C4-2B (cell line): Measurements from ENCODE around the gene ZNF747.
"Not testable (repeated sequence)": the region's sequence is repeated elsewhere in the genome, so short reads cannot be mapped to it uniquely, and the experiment has no call there.

ENCODE experiments used
- H3K27ac ChIP-seq: fragments of 450-650 bp; 2 replicates; pipeline ENCODE4 v1.5.1; 2017
- ZFX ChIP-seq: fragments of 450-650 bp; IDR thresholded peaks from 2 replicates; pipeline ENCODE4 v1.6.1; 2017
- TF ChIP-seq, protein P1 (sequence below): fragments of 450-650 bp; conservative IDR thresholded peaks from 2 replicates; pipeline ENCODE4 v1.5.1; 2017; ENCODE audit warnings: mild to moderate bottlenecking

ZNF747 gene

DNA sequence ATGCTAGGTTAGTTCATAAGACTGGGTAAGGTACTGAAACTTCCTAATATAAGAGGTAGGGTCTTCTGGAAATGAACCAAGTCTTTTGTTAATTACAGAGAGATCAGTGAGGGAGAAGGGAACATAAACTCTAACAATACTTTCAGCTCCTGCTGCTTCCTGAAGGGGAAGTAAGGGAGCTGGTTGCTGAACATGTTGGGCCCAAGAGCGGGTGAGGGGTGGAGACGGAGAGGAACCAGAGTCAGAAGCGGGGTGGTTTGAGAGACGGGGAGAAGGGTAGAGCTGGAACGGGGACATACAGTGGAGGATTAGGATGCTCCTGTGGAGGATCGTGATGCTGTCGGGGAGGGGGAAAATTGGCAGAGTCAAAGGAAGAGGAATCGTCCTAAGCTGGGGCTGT is 11.5 kb upstream of the ZNF747 start:
- TF ChIP-seq ZFX: no peak
- TF ChIP-seq, protein P1, sequence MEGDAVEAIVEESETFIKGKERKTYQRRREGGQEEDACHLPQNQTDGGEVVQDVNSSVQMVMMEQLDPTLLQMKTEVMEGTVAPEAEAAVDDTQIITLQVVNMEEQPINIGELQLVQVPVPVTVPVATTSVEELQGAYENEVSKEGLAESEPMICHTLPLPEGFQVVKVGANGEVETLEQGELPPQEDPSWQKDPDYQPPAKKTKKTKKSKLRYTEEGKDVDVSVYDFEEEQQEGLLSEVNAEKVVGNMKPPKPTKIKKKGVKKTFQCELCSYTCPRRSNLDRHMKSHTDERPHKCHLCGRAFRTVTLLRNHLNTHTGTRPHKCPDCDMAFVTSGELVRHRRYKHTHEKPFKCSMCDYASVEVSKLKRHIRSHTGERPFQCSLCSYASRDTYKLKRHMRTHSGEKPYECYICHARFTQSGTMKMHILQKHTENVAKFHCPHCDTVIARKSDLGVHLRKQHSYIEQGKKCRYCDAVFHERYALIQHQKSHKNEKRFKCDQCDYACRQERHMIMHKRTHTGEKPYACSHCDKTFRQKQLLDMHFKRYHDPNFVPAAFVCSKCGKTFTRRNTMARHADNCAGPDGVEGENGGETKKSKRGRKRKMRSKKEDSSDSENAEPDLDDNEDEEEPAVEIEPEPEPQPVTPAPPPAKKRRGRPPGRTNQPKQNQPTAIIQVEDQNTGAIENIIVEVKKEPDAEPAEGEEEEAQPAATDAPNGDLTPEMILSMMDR: no peak
- no peak overlapping the region for H3K27ac ChIP-seq

DNA sequence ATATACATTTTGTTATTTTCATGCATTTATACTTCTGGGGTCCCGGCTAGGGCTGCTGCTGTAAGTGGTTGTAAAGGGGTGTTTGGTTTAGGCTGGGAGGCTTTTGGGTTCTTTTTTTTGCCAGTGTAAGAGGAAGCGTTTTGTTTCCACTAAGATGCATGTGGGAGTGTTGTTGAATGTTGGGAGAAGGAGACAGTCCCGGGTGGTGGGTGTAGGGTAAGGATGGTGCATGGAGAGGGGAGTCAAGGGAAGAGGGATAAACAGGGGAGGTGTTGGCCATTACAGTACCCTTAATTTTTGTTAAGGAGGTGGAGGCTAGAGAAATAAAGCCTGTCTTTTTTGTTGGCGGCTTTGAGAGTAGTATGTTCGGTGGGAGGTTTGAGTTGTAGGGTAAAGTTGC is 8.4 kb upstream of the ZNF747 start:
- no peak for TF ChIP-seq ZFX
- TF ChIP-seq, protein P1: no peak
- H3K27ac ChIP-seq: no peak overlapping the region

DNA sequence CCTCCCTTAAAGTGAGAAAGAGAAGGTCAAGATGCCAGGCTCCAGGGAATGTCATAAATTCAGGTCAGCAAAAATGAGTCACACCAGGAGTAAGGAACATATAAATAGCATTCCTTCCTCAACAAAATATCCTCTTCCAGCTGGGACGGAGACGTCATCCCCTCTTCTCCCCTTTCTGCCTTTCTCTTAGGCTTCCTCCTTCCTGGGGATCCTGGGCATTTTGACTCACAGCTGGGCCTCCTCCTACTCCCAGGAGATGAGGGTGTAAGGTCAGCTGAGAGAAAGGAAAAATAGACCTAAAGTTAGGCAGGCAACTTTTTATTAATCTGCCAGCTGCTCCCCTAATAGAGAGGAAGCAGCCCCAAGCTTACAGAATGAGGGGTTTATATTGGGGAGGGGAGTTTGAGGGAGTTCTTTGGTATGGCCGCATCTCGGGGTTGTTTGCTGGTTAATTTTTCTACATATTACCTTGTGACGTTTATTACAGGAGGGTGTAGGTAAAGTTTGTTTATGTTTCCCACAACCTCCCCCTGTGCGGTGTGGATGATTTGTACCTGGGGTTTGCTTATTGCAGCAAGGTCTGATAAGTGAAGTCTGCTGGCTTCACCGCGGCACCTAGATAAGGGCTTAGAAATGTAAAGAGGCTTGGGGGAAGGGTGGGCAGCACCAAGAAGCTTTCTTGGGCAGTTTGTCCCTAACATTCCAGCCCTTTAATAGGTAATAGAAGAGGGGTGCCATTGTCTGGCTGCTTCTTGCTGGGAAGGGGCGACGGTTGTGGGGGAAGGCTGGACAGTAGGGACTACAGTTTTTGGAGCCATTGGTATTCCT is 7.1 kb upstream of the ZNF747 start:
- TF ChIP-seq, protein P1: no peak
- no peak for TF ChIP-seq ZFX
- H3K27ac ChIP-seq: no peak overlapping the region

DNA sequence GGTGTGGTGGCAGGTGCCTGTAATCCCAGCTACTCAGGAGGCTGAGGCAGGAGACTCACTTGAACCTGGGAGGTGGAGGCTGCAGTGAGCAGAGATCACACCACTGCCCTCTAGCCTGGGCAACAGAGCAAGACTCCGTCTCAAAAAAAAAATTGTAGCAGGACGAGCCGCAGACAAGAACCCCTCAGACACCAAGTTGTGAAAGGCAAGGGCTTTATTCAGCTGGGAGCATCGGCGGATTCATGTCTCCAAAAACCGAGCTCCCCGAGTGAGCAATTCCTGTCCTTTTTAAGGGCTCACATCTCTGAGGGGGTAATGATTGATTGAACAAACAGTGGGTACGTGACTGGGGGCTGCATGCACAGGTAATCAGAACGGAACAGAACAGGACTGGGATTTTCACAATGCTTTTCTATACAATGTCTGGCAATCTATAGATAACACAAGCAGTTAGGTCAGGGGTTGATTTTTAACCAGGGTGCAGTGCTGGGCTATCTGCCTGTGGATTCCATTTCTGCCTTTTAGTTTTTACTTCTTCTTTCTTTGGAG is 6.3 kb upstream of the ZNF747 start:
- H3K27ac ChIP-seq: not testable (repeated sequence)

DNA sequence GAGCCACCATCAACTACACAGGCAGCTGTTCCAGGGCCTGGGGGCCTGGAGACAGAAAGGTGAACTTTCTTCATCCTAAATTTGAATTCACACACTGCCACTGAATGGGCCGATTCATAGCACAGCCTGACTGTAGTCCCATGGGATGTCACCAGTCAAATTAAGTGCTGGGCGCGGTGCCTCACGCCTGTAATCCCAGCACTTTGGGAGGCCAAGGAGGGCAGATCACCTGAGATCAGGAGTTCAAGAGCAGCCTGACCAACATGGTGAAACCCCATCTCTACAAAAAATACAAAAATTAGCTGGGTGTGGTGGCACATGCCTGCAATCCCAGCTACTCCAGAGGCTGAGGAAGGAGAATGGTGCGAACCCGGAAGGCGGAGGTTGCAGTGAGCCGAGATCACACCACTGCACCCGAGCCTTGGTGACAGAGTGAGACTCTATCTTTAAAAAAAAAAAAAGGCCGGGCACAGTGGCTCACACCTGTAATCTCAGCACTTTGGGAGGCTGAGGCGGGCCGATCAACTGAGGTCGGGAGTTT is 5.4 kb upstream of the ZNF747 start:
- not testable (repeated sequence) for H3K27ac ChIP-seq

DNA sequence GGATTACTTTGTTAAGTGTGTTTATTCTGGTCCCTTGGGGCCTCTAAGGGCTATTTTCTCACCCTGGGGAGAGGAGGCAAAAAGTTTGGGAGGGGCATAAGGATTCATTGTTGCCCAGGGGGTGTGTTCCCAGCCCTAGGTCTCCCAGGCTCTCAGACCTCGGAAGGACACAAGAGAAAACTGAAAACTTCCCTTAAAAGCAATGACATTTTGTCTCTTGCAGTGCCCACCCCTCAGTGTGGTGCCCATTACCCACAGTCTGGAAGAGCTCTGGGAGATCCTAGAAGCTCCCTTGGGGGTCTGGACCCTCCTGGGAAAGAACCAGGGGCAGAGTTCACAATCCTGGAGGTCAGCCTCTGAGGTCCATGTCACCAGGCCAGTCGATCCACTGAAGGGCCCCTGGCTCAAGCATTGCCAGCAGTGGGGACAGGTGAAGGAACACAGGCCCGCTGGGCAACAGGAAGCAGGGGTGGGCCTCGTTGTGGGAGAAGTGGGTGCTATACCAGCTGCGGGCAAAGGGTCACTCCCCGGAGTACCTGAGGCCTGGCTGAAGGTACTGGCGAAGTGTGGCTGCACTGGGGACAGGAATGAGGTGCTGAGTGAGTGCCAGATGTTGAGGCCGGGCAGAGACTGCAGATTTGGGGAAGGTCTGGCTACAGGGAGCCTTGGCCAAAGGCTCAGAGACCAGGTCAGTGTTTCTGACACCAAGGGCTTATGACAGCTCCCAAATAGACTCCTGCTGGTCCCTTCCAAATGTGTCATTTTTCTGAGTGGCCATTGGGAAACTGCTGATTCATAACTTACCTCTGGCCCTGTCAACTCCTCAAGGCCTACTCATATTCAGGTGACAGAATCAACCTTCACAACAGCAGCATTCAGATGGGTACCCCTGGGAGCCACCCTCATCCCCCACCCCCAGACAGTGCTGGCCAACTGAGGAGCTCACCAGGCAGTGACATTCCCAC is 4.6 kb upstream of the ZNF747 start:
- TF ChIP-seq ZFX: no peak
- TF ChIP-seq, protein P1: no peak
- no peak overlapping the region for H3K27ac ChIP-seq

DNA sequence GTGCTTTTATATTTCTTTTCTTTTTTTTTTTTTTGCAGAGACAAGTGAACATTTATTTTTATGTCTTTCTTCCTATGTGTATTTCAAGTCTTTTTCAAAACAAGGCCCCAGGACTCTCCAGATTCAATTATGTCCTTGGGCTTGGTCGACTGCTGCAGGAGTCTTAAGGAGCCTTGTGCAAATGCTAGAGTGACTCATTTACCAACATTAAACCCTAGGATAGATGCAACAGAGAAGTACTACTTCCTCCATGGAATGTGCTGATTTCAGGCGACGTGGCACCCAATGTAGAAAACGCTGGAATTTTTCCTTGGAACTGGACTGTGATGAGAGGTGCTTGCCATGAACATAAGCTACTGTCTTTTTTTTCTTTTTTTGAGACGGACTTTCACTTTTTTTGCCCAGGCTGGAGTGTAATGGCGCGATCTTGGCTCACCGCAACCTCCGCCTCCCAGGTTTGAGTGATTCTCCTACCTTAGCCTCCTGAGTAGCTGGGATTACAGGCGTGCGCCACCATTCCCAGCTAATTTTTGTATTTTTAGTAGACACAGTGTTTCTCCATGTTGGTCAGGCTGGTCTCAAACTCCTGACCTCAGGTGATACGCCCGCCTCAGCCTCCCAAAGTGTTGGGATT is 1.9 kb upstream of the ZNF747 start:
- H3K27ac ChIP-seq: not testable (repeated sequence)

DNA sequence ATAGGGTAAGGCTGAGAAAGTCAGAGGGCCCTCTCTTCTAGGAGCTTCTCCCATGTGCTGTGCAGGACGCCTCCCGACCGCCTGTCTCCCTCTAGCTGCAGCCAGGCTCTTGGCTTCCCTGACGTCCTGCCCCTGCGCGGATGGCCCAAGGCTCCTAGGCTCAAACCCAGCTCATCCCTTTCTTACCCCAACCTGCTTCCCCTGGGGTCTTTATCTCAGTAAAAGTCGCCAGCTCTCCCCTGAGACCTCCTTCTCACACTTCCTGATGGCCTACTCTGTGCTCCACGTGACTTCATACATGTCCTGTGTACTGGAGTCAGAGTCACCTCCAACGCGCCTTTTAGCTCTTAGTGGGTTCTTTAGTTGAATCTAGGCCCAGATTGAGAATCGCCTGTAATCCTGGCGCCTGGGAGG is 1.1 kb upstream of the ZNF747 start:
- peak overlapping the region; percentile 93 for H3K27ac ChIP-seq
- TF ChIP-seq ZFX: no peak
- TF ChIP-seq, protein P1: peak; percentile 79
